HCT116 (cell line): Measurements from ENCODE around the gene LRP11. TPM values are rescaled to one million over a fixed set of nuclear protein-coding genes. Genes with fewer than 3 reads are reported as not detected.

Experiments used
- ATF3 ChIP-seq: IDR thresholded peaks from 2 replicates; pipeline ENCODE4 v1.6.1; 2012
- CBX3 ChIP-seq: IDR thresholded peaks from 2 replicates; pipeline ENCODE4 v1.6.1; 2012; ENCODE audit warnings: low read depth
- ELF1 ChIP-seq: IDR thresholded peaks from 2 replicates; pipeline ENCODE4 v1.6.1; 2012; ENCODE audit warnings: low read depth, borderline replicate concordance
- EZH2phosphoT487 ChIP-seq: fragments of 200-600 bp; IDR thresholded peaks from 2 replicates; pipeline ENCODE4 v1.6.1; 2018; ENCODE audit warnings: antibody characterized with exemption, borderline replicate concordance
- FOSL1 ChIP-seq: IDR thresholded peaks from 2 replicates; pipeline ENCODE4 v1.6.1; 2012; ENCODE audit warnings: low read depth
- MAX ChIP-seq: IDR thresholded peaks from 2 replicates; pipeline ENCODE4 v1.6.1; 2012
- POLR2A ChIP-seq: IDR thresholded peaks from 2 replicates; pipeline ENCODE4 v1.7.0; 2011; ENCODE audit warnings: borderline replicate concordance; ENCODE audit not compliant: insufficient read depth, insufficient read length; ENCODE audit errors: extremely low read depth
- POLR2AphosphoS5 ChIP-seq: IDR thresholded peaks from 2 replicates; pipeline ENCODE4 v1.6.1; 2011; ENCODE audit warnings: mild to moderate bottlenecking, low read depth, low read length, moderate library complexity
- RAD21 ChIP-seq: IDR thresholded peaks from 2 replicates; pipeline ENCODE4 v1.6.1; 2012; ENCODE audit warnings: low read depth, mild to moderate bottlenecking
- SP1 ChIP-seq: IDR thresholded peaks from 2 replicates; pipeline ENCODE4 v1.6.1; 2012; ENCODE audit warnings: low read depth
- TCF7L2 ChIP-seq: IDR thresholded peaks from 2 replicates; pipeline ENCODE4 v1.7.0; 2011; ENCODE audit warnings: borderline replicate concordance, inconsistent platforms; ENCODE audit not compliant: insufficient read depth, insufficient read length; ENCODE audit errors: extremely low read depth
- YY1 ChIP-seq: IDR thresholded peaks from 2 replicates; pipeline ENCODE4 v1.6.1; 2011; ENCODE audit warnings: low read length, low read depth, moderate library complexity, mild to moderate bottlenecking; ENCODE audit not compliant: insufficient replicate concordance; ENCODE audit errors: extremely low read depth
- ZBTB33 ChIP-seq: IDR thresholded peaks from 2 replicates; pipeline ENCODE4 v1.6.1; 2011; ENCODE audit warnings: mild to moderate bottlenecking, low read length, moderate library complexity; ENCODE audit not compliant: insufficient replicate concordance; ENCODE audit errors: extremely low read depth
- ZFX ChIP-seq: fragments of 450-650 bp; IDR thresholded peaks from 2 replicates; pipeline ENCODE4 v1.6.1; 2017
- total RNA-seq: library from RNA; stranded (reverse); gene quantifications from one replicate; pipeline ENCODE4 v1.2.1, GENCODE V29; 2021; ENCODE audit not compliant: unreplicated experiment

Gene LRP11
- total RNA-seq, 1 experiment from 2014 or later, result 27.8 TPM

DNA sequence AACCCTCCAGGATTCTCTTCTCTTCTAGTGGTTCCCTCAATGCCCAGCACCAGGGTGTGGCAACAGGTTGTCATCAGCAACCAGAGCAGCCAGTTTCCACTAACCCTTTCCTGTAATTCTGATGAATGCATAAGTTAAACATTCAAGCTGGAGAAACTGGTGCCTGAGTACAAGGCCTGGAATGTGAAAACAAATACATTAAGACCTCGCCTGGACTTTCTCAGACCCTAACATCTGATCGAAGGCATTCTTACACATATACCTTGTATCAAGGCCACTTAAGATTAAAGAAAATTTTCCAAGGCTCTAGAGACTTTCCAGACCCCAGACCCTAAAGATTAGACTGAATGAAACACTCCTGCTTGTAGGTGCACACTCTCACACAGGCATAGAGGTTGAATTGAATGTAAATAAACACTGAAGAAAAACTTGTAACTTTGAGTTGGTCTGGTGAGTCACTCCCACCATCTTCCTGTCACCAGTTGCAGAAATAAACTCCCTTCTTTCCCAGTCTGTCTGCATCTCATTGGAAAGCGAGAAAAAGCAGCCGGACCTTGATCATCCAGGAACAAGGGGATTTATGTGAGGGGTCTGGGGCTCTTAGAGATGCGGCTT lies 9.0 kb downstream of the LRP11 start (continued):
- no peak for TF ChIP-seq ZBTB33
- TF ChIP-seq ATF3, result no peak
- no peak for TF ChIP-seq TCF7L2
- TF ChIP-seq FOSL1, result peak; percentile 67
- TF ChIP-seq YY1, result no peak
- peak; percentile 57 for TF ChIP-seq MAX
- no peak for TF ChIP-seq POLR2A
- TF ChIP-seq ELF1, result no peak
- no peak for TF ChIP-seq EZH2phosphoT487
- no peak for TF ChIP-seq POLR2AphosphoS5
- peak; percentile 47; the same call in 1 of the 2 replicates for TF ChIP-seq CBX3
- no peak for TF ChIP-seq ZFX
- TF ChIP-seq SP1, result peak; percentile 82
- no peak for TF ChIP-seq RAD21
- TF ChIP-seq, all 23 proteins: peak for 6
